ENCODE measurements around the gene HCFC1R1.

HCFC1R1 gene

GRCh38 chr16:3020604-3021448, 2.9 kb downstream of the HCFC1R1 start (continued):
- TF ChIP-seq ZNF677 (tag by site-specific recombination; IDR thresholded peaks at IDR 0.05) (no peak), ZNF341 (tag by site-specific recombination; IDR thresholded peaks at IDR 0.05; ENCODE audit: low read depth) (peak; percentile 69), ZNF302 (tag by site-specific recombination; IDR thresholded peaks at IDR 0.05; ENCODE audit: low read depth) (no peak), ZNF521 (tag by site-specific recombination; IDR thresholded peaks at IDR 0.05) (no peak), IKZF3 (tag by site-specific recombination; IDR thresholded peaks at IDR 0.05) (peak; percentile 62), ZNF248 (tag by site-specific recombination; IDR thresholded peaks at IDR 0.05) (no peak), ZFP41 (tag by site-specific recombination; IDR thresholded peaks at IDR 0.05; ENCODE audit: borderline replicate concordance) (no peak), MZF1 (tag by site-specific recombination; IDR thresholded peaks at IDR 0.05; ENCODE audit: borderline replicate concordance) (no peak), ZNF433 (tag by site-specific recombination; IDR thresholded peaks at IDR 0.05; ENCODE audit: low read depth) (no peak), ZNF23 (tag by site-specific recombination; IDR thresholded peaks at IDR 0.05; ENCODE audit: borderline replicate concordance) (no peak), ZNF214 (tag by site-specific recombination; IDR thresholded peaks at IDR 0.05; ENCODE audit: borderline replicate concordance) (no peak), GFI1B (tag by site-specific recombination; IDR thresholded peaks at IDR 0.05) (no peak), ZNF184 (tag by site-specific recombination; IDR thresholded peaks at IDR 0.05) (peak; percentile 82), ZFP69B (tag by site-specific recombination; IDR thresholded peaks at IDR 0.05) (peak; percentile 80), ZNF133 (tag by site-specific recombination; IDR thresholded peaks at IDR 0.05) (no peak), ZNF792 (tag by site-specific recombination; IDR thresholded peaks at IDR 0.05) (no peak), KLF7 (tag by site-specific recombination; IDR thresholded peaks at IDR 0.05; ENCODE audit: borderline replicate concordance) (no peak), SP7 (tag by site-specific recombination; IDR thresholded peaks at IDR 0.05) (peak; percentile 96), ZNF311 (tag by site-specific recombination; IDR thresholded peaks at IDR 0.05; ENCODE audit: borderline replicate concordance) (no peak), ZNF114 (tag by site-specific recombination; IDR thresholded peaks at IDR 0.05) (no peak), HOXA7 (CRISPR knock-in tag; IDR thresholded peaks at IDR 0.05; ENCODE audit: borderline replicate concordance) (no peak), BCL11A (tag by site-specific recombination; IDR thresholded peaks at IDR 0.05; ENCODE audit: low read depth) (peak; percentile 73), ZNF629 (tag by site-specific recombination; IDR thresholded peaks at IDR 0.05) (peak; percentile 96), ZNF2 (tag by site-specific recombination; IDR thresholded peaks at IDR 0.05) (no peak; the same call in 1 of the 2 replicates), ZNF221 (tag by site-specific recombination; IDR thresholded peaks at IDR 0.05; ENCODE audit: borderline replicate concordance) (no peak), ZNF624 (tag by site-specific recombination; IDR thresholded peaks at IDR 0.05) (no peak), ZNF785 (tag by site-specific recombination; IDR thresholded peaks at IDR 0.05) (no peak)
- TF ChIP-seq, protein P1, sequence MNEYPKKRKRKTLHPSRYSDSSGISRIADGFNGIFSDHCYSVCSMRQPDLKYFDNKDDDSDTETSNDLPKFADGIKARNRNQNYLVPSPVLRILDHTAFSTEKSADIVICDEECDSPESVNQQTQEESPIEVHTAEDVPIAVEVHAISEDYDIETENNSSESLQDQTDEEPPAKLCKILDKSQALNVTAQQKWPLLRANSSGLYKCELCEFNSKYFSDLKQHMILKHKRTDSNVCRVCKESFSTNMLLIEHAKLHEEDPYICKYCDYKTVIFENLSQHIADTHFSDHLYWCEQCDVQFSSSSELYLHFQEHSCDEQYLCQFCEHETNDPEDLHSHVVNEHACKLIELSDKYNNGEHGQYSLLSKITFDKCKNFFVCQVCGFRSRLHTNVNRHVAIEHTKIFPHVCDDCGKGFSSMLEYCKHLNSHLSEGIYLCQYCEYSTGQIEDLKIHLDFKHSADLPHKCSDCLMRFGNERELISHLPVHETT (tag by site-specific recombination; IDR thresholded peaks at IDR 0.05), result peak; percentile 97
- TF ChIP-seq, protein P2, sequence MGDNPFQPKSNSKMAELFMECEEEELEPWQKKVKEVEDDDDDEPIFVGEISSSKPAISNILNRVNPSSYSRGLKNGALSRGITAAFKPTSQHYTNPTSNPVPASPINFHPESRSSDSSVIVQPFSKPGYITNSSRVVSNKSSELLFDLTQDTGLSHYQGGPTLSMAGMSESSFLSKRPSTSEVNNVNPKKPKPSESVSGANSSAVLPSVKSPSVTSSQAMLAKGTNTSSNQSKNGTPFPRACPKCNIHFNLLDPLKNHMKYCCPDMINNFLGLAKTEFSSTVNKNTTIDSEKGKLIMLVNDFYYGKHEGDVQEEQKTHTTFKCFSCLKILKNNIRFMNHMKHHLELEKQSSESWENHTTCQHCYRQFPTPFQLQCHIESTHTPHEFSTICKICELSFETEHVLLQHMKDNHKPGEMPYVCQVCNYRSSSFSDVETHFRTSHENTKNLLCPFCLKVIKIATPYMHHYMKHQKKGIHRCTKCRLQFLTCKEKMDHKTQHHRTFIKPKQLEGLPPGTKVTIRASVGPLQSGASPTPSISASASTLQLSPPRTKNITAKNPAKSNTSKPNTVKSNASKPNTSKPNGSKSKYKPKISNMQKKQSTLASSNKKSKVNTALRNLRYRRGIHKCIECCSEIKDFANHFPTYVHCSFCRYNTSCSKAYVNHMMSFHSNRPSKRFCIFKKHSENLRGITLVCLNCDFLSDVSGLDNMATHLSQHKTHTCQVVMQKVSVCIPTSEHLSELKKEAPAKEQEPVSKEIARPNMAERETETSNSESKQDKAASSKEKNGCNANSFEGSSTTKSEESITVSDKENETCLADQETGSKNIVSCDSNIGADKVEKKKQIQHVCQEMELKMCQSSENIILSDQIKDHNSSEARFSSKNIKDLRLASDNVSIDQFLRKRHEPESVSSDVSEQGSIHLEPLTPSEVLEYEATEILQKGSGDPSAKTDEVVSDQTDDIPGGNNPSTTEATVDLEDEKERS (tag by site-specific recombination; IDR thresholded peaks at IDR 0.05), result no peak
- TF ChIP-seq, protein P3, sequence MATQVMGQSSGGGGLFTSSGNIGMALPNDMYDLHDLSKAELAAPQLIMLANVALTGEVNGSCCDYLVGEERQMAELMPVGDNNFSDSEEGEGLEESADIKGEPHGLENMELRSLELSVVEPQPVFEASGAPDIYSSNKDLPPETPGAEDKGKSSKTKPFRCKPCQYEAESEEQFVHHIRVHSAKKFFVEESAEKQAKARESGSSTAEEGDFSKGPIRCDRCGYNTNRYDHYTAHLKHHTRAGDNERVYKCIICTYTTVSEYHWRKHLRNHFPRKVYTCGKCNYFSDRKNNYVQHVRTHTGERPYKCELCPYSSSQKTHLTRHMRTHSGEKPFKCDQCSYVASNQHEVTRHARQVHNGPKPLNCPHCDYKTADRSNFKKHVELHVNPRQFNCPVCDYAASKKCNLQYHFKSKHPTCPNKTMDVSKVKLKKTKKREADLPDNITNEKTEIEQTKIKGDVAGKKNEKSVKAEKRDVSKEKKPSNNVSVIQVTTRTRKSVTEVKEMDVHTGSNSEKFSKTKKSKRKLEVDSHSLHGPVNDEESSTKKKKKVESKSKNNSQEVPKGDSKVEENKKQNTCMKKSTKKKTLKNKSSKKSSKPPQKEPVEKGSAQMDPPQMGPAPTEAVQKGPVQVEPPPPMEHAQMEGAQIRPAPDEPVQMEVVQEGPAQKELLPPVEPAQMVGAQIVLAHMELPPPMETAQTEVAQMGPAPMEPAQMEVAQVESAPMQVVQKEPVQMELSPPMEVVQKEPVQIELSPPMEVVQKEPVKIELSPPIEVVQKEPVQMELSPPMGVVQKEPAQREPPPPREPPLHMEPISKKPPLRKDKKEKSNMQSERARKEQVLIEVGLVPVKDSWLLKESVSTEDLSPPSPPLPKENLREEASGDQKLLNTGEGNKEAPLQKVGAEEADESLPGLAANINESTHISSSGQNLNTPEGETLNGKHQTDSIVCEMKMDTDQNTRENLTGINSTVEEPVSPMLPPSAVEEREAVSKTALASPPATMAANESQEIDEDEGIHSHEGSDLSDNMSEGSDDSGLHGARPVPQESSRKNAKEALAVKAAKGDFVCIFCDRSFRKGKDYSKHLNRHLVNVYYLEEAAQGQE (tag by site-specific recombination; IDR thresholded peaks at IDR 0.05), result peak; percentile 11; the same call in 1 of the 2 replicates

Measured in HEK293 (cell line).